ENCODE results near the gene SGCD.

GRCh38 chr5:156634301-156634700, 307.3 kb downstream of the SGCD start:
- TF ChIP-seq CTCF (IDR thresholded peaks at IDR 0.05; ENCODE audit: low read depth, low read length), result no peak
- no peak for TF ChIP-seq EZH2phosphoT487 (IDR thresholded peaks at IDR 0.05; ENCODE audit: low read depth)
